NCI-H2171 treated with DMSO at 0.1 percent for 48 hours (cell line): Measurements from ENCODE around the gene CNPY1.
"Not testable (repeated sequence)": the region's sequence is repeated elsewhere in the genome, so short reads cannot be mapped to it uniquely, and the experiment has no call there.

Experiments used
- DNase-seq: peaks from one replicate; lab custom pipeline; 2025; lab: John Stamatoyannopoulos, UW

The CNPY1 gene

DNA sequence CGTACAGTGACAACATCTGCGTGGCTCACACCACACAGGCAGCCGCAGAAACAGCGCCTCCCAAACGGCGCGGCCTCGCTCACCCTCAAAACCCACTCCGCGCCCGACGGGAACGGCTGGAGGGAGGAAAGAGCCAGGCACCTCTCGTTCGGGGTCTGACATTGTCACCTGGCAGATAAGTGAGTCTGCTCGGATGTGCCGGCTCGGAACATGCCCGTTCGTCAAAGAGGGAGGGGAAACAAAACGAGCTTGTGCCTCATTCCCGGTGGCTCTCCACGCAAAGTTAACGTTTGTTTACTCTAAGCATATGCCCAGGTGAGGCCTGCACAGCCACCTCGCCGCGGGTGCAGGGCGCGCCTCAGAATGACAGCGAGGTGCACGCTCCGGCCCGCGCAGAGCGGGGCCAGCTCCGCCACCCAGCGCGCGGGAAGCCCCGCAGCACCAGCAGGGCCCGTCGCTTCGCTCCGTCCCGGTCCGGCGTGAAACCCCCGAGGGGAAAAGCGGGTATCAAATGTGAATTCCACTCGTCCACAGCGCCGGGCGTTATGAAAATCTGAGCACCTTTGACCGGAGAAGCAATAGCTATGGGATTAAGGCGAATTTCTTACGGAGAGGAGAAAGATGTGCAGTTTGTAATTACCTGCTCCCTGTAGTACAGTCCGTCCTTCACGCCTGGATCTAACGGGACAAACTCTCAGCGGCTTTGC, 13.1 kb downstream of the CNPY1 start:
- no peak for DNase-seq

- DNase-seq = no peak
These were observed 13.6 kb downstream of the CNPY1 start for GRCh38 chr7:155532792-155533119.

DNA sequence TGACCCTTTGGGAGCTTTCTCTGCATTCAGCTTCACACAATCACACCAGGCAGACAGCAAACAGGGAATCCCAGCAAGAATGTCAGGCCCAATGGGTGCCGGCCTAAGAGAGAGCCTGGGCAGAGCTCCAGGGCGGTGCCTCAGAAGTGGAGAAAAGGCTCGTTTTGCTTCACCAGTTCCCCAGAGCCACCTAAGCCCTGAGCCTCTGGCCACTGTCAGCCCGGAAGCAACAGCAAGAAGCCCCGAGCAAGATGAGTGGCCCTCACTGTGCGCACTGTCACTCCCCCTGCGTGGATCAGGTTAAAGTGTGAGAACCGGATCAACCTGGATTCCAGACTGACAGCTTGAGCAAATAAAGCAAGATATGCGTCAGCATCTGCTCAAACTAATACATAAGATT, 14.7 kb downstream of the CNPY1 start:
- DNase-seq = no peak

DNA sequence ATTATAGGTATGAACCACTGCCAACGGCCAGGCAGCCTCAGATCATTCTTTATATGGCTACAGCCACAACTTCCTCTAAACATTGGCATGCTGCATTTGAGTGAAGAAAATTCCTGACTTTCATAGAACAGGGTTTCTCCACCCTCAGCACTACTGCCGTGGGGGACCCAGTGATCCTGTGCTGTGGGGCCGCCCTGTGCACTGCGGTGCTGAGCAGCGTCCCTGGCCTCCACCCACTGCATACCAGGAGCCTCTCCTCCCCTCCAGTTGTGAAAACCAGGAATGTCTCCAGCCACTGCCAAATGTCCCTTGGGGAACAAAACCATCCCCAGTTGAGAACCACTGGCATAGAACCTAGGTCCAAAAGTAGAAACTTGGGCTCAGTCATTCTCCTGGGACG, 15.8 kb downstream of the CNPY1 start:
- no peak for DNase-seq

- DNase-seq = no peak
These were observed 16.5 kb downstream of the CNPY1 start for GRCh38 chr7:155529845-155530244.

DNA sequence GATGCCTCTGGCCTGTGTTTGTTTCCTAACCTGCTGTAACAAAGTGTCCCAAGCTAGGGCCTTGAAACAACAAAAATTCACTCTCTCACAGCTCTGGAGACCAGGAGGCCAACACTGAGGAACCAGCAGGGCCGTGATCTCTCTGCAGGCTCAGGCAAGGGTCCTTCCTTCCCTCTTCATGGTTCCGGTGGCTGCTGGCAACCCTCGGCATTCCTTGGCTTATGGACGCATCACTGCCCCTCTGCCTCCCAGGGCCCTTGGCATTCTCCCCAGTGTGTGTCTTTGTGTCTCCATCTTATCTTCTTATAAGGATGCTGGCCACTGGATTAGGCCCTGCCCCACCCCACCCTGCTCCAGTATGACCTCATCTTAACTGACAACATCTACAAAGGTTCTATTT, 17.0 kb downstream of the CNPY1 start:
- no peak for DNase-seq

GRCh38 chr7:155527664-155528063, 18.7 kb downstream of the CNPY1 start:
- no peak for DNase-seq

DNA sequence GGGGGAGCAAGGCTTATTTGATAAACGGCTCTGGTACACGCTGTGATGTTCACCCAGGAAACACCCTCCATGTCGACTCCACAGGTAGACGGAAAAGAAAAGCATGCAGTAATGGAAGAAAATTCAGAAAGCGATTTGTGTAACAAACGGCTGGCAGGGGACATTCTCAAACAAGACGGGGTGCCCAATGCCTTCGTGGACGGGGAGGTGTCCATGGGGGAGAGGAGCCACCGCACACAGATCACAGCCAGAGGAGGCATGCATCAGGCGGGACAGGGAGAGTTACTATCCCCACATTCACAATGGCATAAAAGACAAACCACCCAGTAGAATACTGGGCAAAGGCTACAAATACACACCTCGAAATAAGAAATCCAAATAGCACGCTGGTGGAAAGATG, 20.1 kb downstream of the CNPY1 start:
- no peak for DNase-seq

- DNase-seq = no peak
These were observed 22.3 kb downstream of the CNPY1 start for GRCh38 chr7:155524018-155524556.

GRCh38 chr7:155523168-155523675, 23.1 kb downstream of the CNPY1 start:
- no peak for DNase-seq

GRCh38 chr7:155521743-155522398, 24.5 kb downstream of the CNPY1 start:
- no peak for DNase-seq

DNA sequence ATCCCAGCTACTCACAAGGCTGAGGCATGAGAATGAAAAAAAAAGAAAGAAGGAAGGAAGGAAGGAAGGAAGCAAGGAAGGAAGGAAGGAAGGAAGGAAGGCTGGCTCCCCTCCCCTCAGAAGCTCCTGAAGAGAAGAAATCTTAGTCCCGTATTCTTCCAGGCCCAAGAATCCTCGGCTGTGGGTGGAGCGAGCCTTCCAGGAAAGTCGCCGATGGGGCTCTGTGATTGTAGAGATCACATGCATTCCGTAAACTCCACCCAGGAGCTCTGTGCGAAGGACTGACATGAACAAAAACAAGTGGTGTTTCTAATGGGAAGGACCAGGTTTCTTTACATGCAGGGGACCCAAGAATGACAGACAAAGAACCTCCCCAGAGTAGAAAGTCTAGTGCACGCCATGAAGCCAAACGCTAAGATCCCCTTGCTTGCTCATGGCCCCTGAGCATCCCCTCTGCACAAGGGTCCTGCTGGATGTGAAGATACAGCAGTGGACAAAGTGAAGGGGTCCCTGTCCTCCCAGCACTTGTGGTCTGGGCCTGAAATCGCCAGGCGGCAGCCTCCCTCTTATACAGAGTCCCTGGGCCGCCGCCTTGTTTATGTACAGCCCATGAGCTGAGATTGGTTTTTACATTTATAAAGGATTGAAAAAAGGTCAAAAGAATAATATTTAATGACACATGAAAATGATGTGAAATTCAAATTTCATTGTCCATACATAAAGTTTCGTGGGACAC, 25.2 kb downstream of the CNPY1 start:
- DNase-seq = no peak

DNA sequence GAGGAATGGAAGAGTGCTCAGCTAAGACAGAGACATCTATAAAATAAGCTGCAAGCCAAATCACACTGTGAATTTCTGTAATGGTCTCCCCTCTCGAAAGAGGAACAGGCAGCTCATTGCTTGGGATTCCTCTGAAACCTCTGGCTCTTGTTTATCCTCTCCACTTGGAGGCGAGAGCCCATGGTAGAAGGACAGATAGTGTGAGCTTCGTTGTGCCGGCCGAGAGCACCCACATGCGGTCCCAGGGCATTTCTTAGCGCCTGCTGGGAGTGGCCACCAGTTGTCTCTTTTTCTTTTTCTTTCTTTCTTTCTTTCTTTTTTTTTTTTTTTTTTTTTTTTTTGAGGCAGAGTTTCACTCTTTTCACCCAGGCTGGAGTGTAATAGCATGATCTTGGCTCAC, 26.2 kb downstream of the CNPY1 start:
- no peak for DNase-seq

DNA sequence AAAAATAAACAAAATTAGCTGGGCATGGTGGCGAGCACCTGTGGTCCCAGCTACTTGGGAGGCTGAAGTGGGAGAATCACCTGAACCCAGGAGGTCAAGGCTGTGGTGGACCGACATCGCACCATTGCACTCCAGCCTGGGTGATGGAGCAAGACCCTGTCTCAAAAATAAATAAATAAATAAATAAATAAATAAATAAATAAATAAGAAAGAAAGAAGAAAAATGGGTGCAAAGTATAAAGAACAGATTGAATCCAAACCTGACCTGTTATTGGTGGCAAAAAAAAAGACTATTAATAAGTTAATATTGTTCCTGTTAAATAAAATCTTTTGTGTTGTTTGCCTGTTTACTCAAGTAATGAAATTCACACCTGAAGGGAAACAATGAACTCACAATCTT, 27.0 kb downstream of the CNPY1 start:
- DNase-seq = not testable (repeated sequence)

DNA sequence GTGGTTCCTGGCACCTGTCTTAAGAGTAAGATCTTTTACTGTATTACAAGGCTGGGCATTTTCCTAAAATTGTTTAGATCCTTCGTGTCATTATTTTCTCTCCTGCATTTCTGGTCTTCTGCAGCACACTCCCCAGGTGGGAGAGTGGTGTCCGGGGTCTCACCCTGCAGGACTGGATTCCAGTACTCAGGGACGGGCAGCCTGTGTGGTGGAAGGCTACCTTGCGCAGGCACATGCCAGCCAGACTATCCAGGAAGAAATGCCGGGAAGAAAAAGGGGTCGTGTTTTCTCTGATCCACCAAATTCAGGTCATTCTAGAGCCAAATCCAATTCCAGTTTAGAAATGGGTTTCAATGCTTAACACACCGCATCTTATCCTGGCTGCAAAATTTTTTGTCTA, 27.7 kb downstream of the CNPY1 start:
- no peak for DNase-seq

DNA sequence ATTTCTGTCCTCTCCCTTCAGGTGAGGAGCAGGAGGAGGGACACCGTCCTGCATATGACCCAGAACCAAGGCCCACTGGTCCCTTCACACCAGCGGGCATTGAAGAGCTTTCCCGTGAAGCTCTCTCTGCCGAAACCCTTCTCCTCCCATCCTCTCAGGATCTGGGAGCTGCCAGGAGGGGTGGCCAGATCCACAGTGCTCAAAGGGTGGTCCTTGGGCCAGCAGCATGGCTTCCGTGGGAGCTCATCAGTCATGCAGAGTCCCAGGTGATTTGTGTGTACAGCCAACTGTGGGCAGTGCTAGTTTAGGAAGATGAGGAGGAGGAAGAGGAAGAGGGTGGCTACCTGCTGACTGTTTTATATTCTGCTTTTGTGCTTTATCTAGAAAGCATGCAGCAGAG, 28.4 kb downstream of the CNPY1 start:
- DNase-seq = no peak

- no peak for DNase-seq
These were observed 28.9 kb downstream of the CNPY1 start for GRCh38 chr7:155517452-155517851.

GRCh38 chr7:155516466-155516865, 29.9 kb downstream of the CNPY1 start:
- DNase-seq = no peak

DNA sequence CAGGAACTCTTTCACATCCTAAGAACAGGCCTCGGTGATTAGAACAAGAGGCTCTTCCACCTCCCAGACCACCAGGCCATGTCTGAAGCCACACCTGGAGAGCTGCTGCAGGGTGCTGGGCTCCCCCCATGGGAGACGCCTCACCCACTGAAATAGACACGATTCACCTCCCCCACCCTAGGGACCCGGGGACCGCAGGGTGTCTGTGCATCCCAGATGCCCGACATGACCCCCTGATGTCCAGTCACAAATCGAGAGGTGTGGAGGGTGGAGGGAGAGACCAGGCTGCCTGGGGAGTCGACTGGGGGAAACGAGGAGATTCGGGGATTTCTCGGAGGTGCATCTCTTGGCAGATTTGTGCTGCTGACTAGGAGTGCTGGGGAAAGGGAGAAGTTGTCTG, 31.0 kb downstream of the CNPY1 start:
- no peak for DNase-seq

GRCh38 chr7:155514296-155514695, 32.1 kb downstream of the CNPY1 start:
- DNase-seq = no peak

DNA sequence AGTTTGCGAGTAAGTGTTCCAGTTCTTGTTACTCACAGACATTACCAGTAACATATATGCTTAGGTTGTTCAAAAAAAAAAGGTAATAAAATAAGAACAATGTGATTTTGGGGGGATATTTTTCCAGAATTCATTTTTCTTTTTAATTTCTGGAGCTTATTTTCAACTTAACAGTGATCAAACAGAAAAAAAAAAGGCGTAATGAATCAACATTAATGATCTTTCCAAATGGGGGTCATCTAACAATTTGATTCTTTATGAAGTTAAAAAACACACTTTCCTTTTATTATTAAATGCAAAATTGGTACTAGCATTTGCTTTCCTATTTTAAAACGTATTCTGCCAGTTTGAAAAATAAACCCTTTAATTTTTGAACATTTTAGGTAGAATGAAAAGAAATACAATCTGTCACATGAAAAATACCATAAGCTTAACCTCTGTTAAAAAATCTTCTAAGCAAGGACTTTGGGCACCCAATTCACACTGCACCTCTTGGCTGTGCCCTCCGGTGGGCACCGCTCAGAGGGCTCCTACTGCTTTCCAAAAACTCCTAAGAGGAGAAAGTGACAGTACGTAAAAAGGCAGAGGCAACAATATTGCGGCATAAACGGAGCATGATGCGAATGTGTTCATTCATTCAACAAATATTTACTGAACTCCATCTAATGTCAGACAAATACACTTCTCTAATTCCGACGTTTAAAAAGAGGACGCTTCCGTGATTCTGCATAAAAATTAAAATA, 32.6 kb downstream of the CNPY1 start:
- DNase-seq = no peak

- no peak for DNase-seq
These were observed 34.0 kb downstream of the CNPY1 start for GRCh38 chr7:155512246-155512887.
